OCI-LY1 (cell line): Measurements from ENCODE around the gene GALNT17.

Source experiments
- H2AFZ ChIP-seq: fragments of 200-600 bp; sonication (generic), shearing (Covaris generic); 2 replicates; pipeline ENCODE4 v1.6.0; 2014; ENCODE audit warnings: antibody characterized with exemption, mild to moderate bottlenecking, low read length
- H3F3A ChIP-seq: fragments of 200-600 bp; sonication (generic), shearing (Covaris generic); 2 replicates; pipeline ENCODE4 v1.6.0; 2014; ENCODE audit warnings: mild to moderate bottlenecking, antibody characterized with exemption, low read length, moderate library complexity; ENCODE audit not compliant: insufficient read depth
- H3K27ac ChIP-seq: fragments of 200-600 bp; sonication (generic); 2 replicates; pipeline ENCODE4 v1.5.1; 2014; ENCODE audit warnings: low read length, mixed run types, mild to moderate bottlenecking, low read depth; ENCODE audit not compliant: poor library complexity, severe bottlenecking
- H3K27me3 ChIP-seq: fragments of 200-600 bp; sonication (generic); 2 replicates; pipeline ENCODE4 v1.6.0; 2014; ENCODE audit warnings: antibody characterized with exemption, mild to moderate bottlenecking, low read length, moderate library complexity; ENCODE audit not compliant: insufficient read depth
- H3K36me3 ChIP-seq: fragments of 200-600 bp; sonication (generic); 2 replicates; pipeline ENCODE4 v1.6.1; 2014; ENCODE audit warnings: mild to moderate bottlenecking, antibody characterized with exemption, low read length, moderate library complexity, mixed read lengths; ENCODE audit not compliant: insufficient read depth
- H3K4me1 ChIP-seq: fragments of 200-600 bp; sonication (generic); 2 replicates; pipeline ENCODE4 v1.5.1; 2014; ENCODE audit warnings: mild to moderate bottlenecking, low read length, moderate library complexity; ENCODE audit not compliant: insufficient read depth, severe bottlenecking
- H3K4me2 ChIP-seq: fragments of 200-600 bp; sonication (generic), shearing (Covaris generic); 2 replicates; pipeline ENCODE4 v1.6.1; 2014; ENCODE audit warnings: low read length
- H3K4me3 ChIP-seq: fragments of 200-600 bp; sonication (generic); 2 replicates; pipeline ENCODE4 v1.5.1; 2014; ENCODE audit warnings: low read length, low read depth, mild to moderate bottlenecking, mixed read lengths; ENCODE audit not compliant: poor library complexity, severe bottlenecking
- H3K79me2 ChIP-seq: fragments of 200-600 bp; shearing (Covaris generic); 2 replicates; pipeline ENCODE4 v1.6.1; 2016; ENCODE audit warnings: mixed run types, low read length, mixed read lengths; ENCODE audit not compliant: insufficient read depth
- H3K9ac ChIP-seq: fragments of 200-600 bp; sonication (generic), shearing (Covaris generic); 2 replicates; pipeline ENCODE4 v1.6.1; 2014; ENCODE audit warnings: mild to moderate bottlenecking, low read length, mixed read lengths
- H3K9me2 ChIP-seq: fragments of 200-600 bp; sonication (generic), shearing (Covaris generic); 2 replicates; pipeline ENCODE4 v1.6.1; 2014; ENCODE audit warnings: low read depth, mild to moderate bottlenecking, low read length, mixed read lengths
- H3K9me3 ChIP-seq: fragments of 200-600 bp; shearing (Covaris generic); 2 replicates; pipeline ENCODE4 v1.6.1; 2014; ENCODE audit warnings: low read length, mixed read lengths
- H4K20me1 ChIP-seq: fragments of 200-600 bp; sonication (generic), shearing (Covaris generic); 2 replicates; pipeline ENCODE4 v1.6.0; 2016; ENCODE audit warnings: mild to moderate bottlenecking, low read length; ENCODE audit not compliant: insufficient read depth
- CTCF ChIP-seq: fragments of 200-600 bp; sonication (generic), shearing (Covaris generic); IDR thresholded peaks from 2 replicates; pipeline ENCODE4 v1.5.1; 2017; ENCODE audit warnings: mild to moderate bottlenecking, antibody characterized with exemption, low read length, moderate library complexity, mixed read lengths
- EZH2 ChIP-seq: fragments of 200-600 bp; sonication (generic), shearing (Covaris generic); IDR thresholded peaks from 2 replicates; pipeline ENCODE4 v1.8.0; 2017; ENCODE audit warnings: borderline replicate concordance, mixed run types, mild to moderate bottlenecking, antibody characterized with exemption, low read length, moderate library complexity, mixed read lengths

Gene GALNT17

DNA sequence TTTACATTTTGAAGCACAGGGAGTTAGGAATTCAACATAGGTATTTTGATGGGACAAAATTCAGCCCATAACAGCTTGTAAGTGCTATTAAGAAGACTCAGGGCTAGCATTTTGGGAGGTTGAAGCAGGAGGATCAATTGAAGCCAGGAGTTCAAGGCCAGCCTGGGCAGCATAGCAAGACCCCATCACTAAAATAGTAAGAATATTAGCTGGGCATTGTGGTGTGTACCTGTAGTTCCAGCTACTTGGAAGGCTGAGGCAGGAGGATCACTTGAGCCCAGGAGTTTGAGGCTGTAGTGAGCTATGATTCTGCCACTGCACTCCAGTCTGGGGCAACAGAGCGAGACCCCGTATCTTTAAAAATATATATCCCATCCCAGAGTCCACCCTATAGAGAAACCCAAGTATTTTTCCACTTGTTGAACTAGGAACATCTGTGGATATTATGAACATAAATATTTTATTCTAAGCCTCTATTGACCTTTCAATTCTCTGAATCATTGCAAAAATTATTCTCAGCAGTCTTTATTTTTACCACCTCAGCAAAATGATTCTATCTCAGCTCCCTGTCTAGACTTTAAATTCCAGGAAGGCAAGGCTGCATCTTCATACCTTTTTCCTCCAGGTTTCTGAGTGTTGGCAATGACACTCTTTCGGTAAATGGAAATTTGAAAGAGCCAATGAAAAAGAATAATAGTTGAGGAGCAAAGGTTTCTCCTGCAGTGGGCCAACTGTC, 181.0 kb downstream of the GALNT17 start:
- Histone ChIP-seq H3K4me3 (no peak overlapping the region), H3K9ac (no peak overlapping the region), H3K4me1 (no peaks in the 10 kb centered on the region), H3K9me2 (no peaks in the 10 kb centered on the region), H3F3A (no peaks in the 10 kb centered on the region), H2AFZ (no peak overlapping the region), H3K79me2 (no peaks in the 10 kb centered on the region), H3K27me3 (no peaks in the 10 kb centered on the region), H3K27ac (no peak overlapping the region), H4K20me1 (no peaks in the 10 kb centered on the region), H3K4me2 (no peak overlapping the region), H3K9me3 (no peaks in the 10 kb centered on the region), H3K36me3 (no peaks in the 10 kb centered on the region)
- no peak for TF ChIP-seq EZH2
- no peak for TF ChIP-seq CTCF

GRCh38 chr7:71313553-71313952, 181.6 kb downstream of the GALNT17 start:
- no peaks in the 10 kb centered on the region for H3K79me2 ChIP-seq
- H3K9me2 ChIP-seq, result no peaks in the 10 kb centered on the region
- H3K4me3 ChIP-seq, result no peak overlapping the region
- H3K9me3 ChIP-seq, result no peaks in the 10 kb centered on the region
- no peak overlapping the region for H2AFZ ChIP-seq
- H3F3A ChIP-seq, result no peaks in the 10 kb centered on the region
- H3K36me3 ChIP-seq, result no peaks in the 10 kb centered on the region
- H3K4me1 ChIP-seq, result no peaks in the 10 kb centered on the region
- no peaks in the 10 kb centered on the region for H3K27me3 ChIP-seq
- H4K20me1 ChIP-seq, result no peaks in the 10 kb centered on the region
- no peak overlapping the region for H3K27ac ChIP-seq
- H3K4me2 ChIP-seq, result no peak overlapping the region
- TF ChIP-seq CTCF (no peak), EZH2 (no peak)
- H3K9ac ChIP-seq, result no peak overlapping the region

- Histone ChIP-seq H3F3A (no peaks in the 10 kb centered on the region), H3K27me3 (no peaks in the 10 kb centered on the region), H3K4me3 (no peak overlapping the region), H3K27ac (no peak overlapping the region), H3K36me3 (no peaks in the 10 kb centered on the region), H3K9me2 (no peaks in the 10 kb centered on the region), H3K9ac (no peak overlapping the region), H4K20me1 (no peaks in the 10 kb centered on the region), H3K4me2 (no peak overlapping the region), H3K4me1 (no peaks in the 10 kb centered on the region), H3K9me3 (no peaks in the 10 kb centered on the region), H2AFZ (no peak overlapping the region), H3K79me2 (no peaks in the 10 kb centered on the region)
- TF ChIP-seq CTCF (no peak), EZH2 (no peak)
These were observed 189.0 kb downstream of the GALNT17 start for GRCh38 chr7:71320916-71321315.
